Vagina (tissue), 2 donors: Measurements from ENCODE around the gene NFATC4. TPM values are rescaled to one million over a fixed set of nuclear protein-coding genes. Genes with fewer than 3 reads are reported as not detected.

ENCODE experiments used
- DNase-seq, 2 donors: peaks; one replicate each; pipeline ENCODE4 v3.0.0-alpha.2; 2017; ENCODE audit errors: extremely low spot score in 2 of 2
- H3K27ac ChIP-seq: fragments of 200-600 bp; sonication (generic); one replicate; pipeline ENCODE4 v1.5.1; 2019
- H3K27me3 ChIP-seq: fragments of 200-600 bp; sonication (generic); one replicate; pipeline ENCODE4 v1.5.1; 2019
- H3K36me3 ChIP-seq, 2 donors: fragments of 200-600 bp; sonication (generic); one replicate each; pipeline ENCODE4 v1.5.1; 2017 to 2019
- H3K4me1 ChIP-seq: fragments of 200-600 bp; sonication (generic); one replicate; pipeline ENCODE4 v1.5.1; 2019
- H3K4me3 ChIP-seq, 2 donors: fragments of 200-600 bp; sonication (generic); 1 replicate in 1 of 2; 2 replicates in 1 of 2; pipeline ENCODE4 v1.5.1; 2016 to 2019
- H3K9me3 ChIP-seq: fragments of 200-600 bp; sonication (generic); one replicate; pipeline ENCODE4 v1.5.1; 2019
- POLR2A ChIP-seq, 2 donors: fragments of 450-650 bp; IDR thresholded peaks; one replicate each; pipeline ENCODE4 v1.6.1; 2017; ENCODE audit warnings: antibody characterized with exemption in 2 of 2, mild to moderate bottlenecking in 2 of 2, moderate library complexity in 2 of 2
- POLR2AphosphoS5 ChIP-seq, 2 donors: sonication (generic); formaldehyde crosslinking; IDR thresholded peaks; one replicate each; pipeline ENCODE4 v1.9.0; 2017; ENCODE audit warnings: antibody characterized with exemption in 2 of 2, mild to moderate bottlenecking in 2 of 2, low read depth in 1 of 2; ENCODE audit not compliant: insufficient read depth in 1 of 2
- intact Hi-C: fragments of 100-400 bp; cut with DNase I; formaldehyde crosslinking; loops from one replicate; pipeline ENCODE4 v1.15.1; 2023
- total RNA-seq: library from RNA; depleted of rRNA; stranded (reverse); fragments of >200 nt; gene quantifications from one replicate; pipeline ENCODE4 v1.2.3, GENCODE V29; 2016
- TF ChIP-seq, protein P1 (sequence below), 3 experiments: fragments of 450-650 bp in 2 of 3; fragments of 200-600 bp in 1 of 3; sonication (generic) in 1 of 3; IDR thresholded peaks; one replicate each; pipeline ENCODE4 v1.5.1; 2017 to 2019; ENCODE audit warnings: antibody characterized with exemption in 3 of 3, mild to moderate bottlenecking in 2 of 3, moderate library complexity in 2 of 3

Gene NFATC4
- total RNA-seq, 1 donor from 2014 or later: 47.9 TPM

DNA sequence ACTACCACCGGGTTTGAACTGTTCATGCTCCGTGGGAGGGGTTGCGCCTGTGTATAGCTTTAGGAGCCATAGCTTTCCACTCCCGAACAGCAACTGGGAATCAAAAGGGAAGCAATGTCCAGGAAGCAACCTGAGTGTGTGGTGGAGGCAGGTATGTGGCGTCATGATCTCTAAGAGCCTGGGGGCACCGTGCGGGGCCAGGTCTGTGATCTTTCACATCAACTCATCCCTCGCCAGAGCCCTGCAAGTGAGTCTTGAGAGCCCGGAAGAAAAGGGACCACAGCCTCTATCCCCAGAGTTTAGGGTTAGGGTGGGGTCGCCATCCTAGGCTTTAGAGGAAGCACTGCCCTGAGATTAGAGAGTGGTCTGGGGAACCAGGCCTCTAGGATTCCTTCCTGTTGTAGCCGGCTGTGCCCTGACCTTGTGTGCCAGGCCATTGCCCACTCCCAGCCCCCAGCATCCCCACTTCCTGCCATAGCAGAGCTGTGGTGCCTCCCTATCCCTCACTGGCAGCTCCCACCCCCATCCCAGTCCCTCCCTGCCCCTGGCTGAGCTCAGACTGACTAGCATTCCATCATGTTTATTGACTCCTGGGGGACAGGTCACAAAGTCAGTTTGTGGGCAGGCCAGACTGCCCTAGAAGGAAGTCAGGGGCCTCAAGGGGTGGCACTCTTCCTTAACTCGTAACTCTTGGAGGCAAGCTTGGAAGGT is 32.4 kb upstream of the NFATC4 start:
- intact Hi-C loops: no loop called here
- H3K9me3 ChIP-seq: no peaks in the 10 kb centered on the region
- peak overlapping the region in 1 of 2 donors; percentile 52 for H3K4me3 ChIP-seq
- peaks cover 0 to 9% of the 10 kb centered on the region in 2 donors for H3K36me3 ChIP-seq
- no peaks in the 10 kb centered on the region for H3K27me3 ChIP-seq
- H3K4me1 ChIP-seq: peaks cover 68% of the 10 kb centered on the region
- H3K27ac ChIP-seq: peak overlapping the region; percentile 71
- DNase-seq: no peak
- TF ChIP-seq, protein P1, sequence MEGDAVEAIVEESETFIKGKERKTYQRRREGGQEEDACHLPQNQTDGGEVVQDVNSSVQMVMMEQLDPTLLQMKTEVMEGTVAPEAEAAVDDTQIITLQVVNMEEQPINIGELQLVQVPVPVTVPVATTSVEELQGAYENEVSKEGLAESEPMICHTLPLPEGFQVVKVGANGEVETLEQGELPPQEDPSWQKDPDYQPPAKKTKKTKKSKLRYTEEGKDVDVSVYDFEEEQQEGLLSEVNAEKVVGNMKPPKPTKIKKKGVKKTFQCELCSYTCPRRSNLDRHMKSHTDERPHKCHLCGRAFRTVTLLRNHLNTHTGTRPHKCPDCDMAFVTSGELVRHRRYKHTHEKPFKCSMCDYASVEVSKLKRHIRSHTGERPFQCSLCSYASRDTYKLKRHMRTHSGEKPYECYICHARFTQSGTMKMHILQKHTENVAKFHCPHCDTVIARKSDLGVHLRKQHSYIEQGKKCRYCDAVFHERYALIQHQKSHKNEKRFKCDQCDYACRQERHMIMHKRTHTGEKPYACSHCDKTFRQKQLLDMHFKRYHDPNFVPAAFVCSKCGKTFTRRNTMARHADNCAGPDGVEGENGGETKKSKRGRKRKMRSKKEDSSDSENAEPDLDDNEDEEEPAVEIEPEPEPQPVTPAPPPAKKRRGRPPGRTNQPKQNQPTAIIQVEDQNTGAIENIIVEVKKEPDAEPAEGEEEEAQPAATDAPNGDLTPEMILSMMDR (IDR thresholded peaks at IDR 0.05): no peak
- TF ChIP-seq POLR2AphosphoS5 (IDR thresholded peaks at IDR 0.05; ENCODE audit: insufficient read depth in 1 of 2, low read depth in 1 of 2): peak; percentile 13 to 39

DNA sequence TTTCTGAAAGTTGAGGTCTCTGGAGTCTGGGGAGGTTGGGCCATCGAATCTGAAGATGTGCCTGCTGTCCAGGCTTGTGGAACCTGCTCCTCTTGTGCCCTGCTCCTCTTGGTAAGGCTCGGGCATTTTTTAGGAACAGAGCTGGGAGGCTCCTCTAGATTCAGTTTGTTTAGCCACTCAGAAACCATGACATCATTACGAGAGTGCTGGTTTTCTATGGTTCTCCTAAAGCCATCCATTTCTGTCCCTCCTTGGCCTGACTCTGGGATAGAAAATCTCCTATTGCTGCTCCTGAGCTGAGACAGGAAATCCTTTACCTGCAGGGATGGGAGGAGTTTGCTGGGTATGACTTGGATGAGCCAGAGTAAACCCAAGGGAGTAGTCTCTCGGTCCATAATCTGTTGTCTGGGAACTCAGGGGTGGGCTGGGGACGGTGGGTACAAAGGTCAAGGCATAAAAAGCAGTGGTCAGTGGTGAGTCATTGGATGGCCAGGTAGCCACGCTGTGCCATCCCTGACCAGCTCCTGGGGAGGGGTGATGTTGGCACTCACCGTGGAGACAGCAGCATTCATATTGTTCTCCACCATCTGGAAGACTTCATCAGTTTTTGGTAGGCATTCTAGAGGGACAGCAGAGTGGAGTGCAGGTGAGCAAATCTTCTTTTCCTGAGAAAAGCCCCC is 30.7 kb upstream of the NFATC4 start:
- H3K27ac ChIP-seq: no peak overlapping the region
- no peak overlapping the region for H3K4me3 ChIP-seq
- TF ChIP-seq POLR2AphosphoS5 (IDR thresholded peaks at IDR 0.05; ENCODE audit: insufficient read depth in 1 of 2, low read depth in 1 of 2) (no peak), POLR2A (IDR thresholded peaks at IDR 0.05) (no peak)
- TF ChIP-seq, protein P1 (IDR thresholded peaks at IDR 0.05): no peak
- no peak for DNase-seq
- H3K27me3 ChIP-seq: no peaks in the 10 kb centered on the region
- intact Hi-C loops: no loop called here
- H3K9me3 ChIP-seq: no peaks in the 10 kb centered on the region
- H3K4me1 ChIP-seq: peaks cover 59% of the 10 kb centered on the region
- peaks cover 0 to 9% of the 10 kb centered on the region in 2 donors for H3K36me3 ChIP-seq

DNA sequence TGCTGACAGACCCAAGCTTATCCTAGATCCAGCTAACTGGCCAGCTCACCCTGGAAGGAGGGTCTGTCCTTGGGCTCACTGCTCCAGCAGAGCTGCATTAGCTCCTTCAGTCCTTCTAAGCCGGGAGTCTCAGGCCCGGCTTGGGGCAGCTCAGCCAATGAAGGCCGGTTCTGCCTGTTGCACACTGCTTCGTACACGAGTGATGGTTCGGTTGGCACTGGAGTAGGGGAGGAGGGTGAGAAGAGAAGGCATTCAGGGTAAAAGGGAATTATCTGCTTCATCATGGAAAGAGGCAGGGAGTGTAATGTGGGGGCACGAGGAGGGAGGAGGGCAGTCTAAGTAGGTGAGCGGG is 30.2 kb upstream of the NFATC4 start:
- no peak for DNase-seq
- H3K4me3 ChIP-seq: no peak overlapping the region
- no peak for TF ChIP-seq POLR2AphosphoS5 (IDR thresholded peaks at IDR 0.05; ENCODE audit: insufficient read depth in 1 of 2, low read depth in 1 of 2)
- peaks cover 54% of the 10 kb centered on the region for H3K4me1 ChIP-seq
- H3K9me3 ChIP-seq: no peaks in the 10 kb centered on the region
- H3K27me3 ChIP-seq: no peaks in the 10 kb centered on the region
- no peak overlapping the region for H3K27ac ChIP-seq
- peaks cover 0 to 9% of the 10 kb centered on the region in 2 donors for H3K36me3 ChIP-seq
- intact Hi-C loops: no loop called here

DNA sequence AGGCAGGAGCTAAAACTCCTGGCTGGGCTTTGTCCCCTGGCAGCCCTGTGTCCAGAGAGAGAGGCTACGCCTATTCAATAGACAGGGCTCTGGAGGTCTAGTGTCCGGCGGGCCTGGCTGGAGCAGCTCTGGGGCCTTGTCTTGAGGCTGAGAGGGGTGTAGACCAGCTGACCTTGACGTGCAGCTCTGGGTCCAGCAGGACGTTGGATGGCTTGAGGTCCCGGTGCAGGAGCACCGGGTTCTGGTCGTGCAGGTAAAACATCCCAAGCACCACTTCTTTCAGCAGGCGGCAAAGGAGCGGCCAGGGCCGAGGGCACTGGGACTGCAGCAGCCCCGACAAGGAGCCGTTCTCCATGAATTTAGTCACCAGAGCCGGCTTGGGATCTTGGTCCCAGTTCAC is 29.1 kb upstream of the NFATC4 start:
- Histone ChIP-seq H3K27ac (peak overlapping the region; percentile 52), H3K27me3 (no peaks in the 10 kb centered on the region), H3K4me1 (peaks cover 44% of the 10 kb centered on the region), H3K9me3 (no peaks in the 10 kb centered on the region), H3K36me3 (peaks cover 0 to 9% of the 10 kb centered on the region in 2 donors), H3K4me3 (peak overlapping the region; percentile 57)
- intact Hi-C loops: no loop called here
- DNase-seq: no peak
- TF ChIP-seq POLR2AphosphoS5 (IDR thresholded peaks at IDR 0.05; ENCODE audit: insufficient read depth in 1 of 2, low read depth in 1 of 2): no peak
- TF ChIP-seq, protein P1 (IDR thresholded peaks at IDR 0.05): no peak
- TF ChIP-seq POLR2A (IDR thresholded peaks at IDR 0.05): no peak

DNA sequence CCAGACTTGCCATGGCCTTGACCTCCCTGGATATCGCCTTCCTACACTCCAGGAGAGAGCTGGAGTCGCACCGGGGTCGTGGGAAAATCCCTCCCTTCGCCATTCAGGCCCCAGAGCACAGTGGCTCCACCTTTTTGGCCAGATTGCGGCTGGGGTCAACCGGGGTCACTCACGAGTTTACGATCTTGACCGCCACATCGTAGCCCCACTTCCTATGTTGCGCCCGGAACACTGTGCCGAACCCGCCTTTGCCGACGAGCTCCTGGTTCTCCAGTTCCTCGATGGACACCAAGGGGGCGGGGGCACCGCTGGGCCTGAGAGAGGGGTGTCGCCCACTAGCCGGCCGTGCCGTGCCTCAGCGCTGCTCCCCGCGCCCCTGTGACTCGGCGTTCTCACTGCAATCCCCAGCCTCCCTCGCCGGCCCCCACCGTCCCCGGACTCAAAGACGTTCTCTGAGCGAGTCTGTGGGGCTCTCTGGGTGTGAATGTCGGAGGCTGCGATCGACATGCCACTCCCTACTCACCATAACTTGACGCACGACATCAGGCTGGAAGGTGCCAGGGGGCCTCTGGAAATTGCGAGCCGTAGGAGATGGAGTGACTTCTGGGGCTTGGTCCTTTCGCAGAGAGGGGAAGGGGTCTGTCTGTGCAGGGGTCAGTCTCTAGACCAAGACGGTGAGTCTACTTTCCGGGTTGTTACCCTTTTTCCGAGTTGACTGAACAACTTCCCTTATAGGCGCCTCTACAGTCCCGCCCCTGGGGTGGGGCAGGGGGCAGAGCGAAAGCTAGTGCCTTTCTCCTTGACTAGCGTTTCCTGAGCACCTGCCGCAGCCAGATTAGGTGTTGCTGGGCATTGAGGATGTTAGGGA is 28.5 kb upstream of the NFATC4 start, which contains the start of gene RIPK3:
Gene RIPK3, minus strand, starts transcription at position 708 of the 868 bp plus-strand sequence. Its CDS starts 165 bp downstream, at position 543.
- TF ChIP-seq POLR2AphosphoS5 (IDR thresholded peaks at IDR 0.05; ENCODE audit: insufficient read depth in 1 of 2, low read depth in 1 of 2) (peak in 1 of 2 donors; percentile 67), POLR2A (IDR thresholded peaks at IDR 0.05) (no peak)
- Histone ChIP-seq H3K36me3 (peaks cover 0 to 9% of the 10 kb centered on the region in 2 donors), H3K9me3 (no peaks in the 10 kb centered on the region), H3K4me1 (peaks cover 37% of the 10 kb centered on the region), H3K27me3 (no peaks in the 10 kb centered on the region), H3K27ac (peak within 1 kb of the TSS; percentile 52), H3K4me3 (peak within 1 kb of the TSS; percentile 57)
- DNase-seq: no peak
- intact Hi-C loops: no loop called here
